Panc1 (cell line): ENCODE measurements around the gene MDN1. TPM values are rescaled to one million over a fixed set of nuclear protein-coding genes. Genes with fewer than 3 reads are reported as not detected.

Experiments
- ATAC-seq: fragments of 200-7000 bp; cut with Tn5 transposase; 2 replicates; pipeline ENCODE4 v1.9.1; 2020; ENCODE audit warnings: mild to moderate bottlenecking, moderate library complexity
- BruUV-seq: library from RNA; stranded (reverse); fragments of 400-500 nt; replicated peaks from 2 replicates; lab custom pipeline; 2021; lab: Mats Ljungman, UMichigan
- CTCF ChIA-PET: fragments of 300-600 bp; sonication (Branson Sonifier 250); formaldehyde crosslinking; loops from one replicate; lab custom pipeline; 2022; ENCODE audit warnings: antibody characterized with exemption; lab: Charles Lee
- POLR2A ChIA-PET: fragments of 300-600 bp; sonication (Branson Sonifier 250); formaldehyde crosslinking; loops from one replicate; lab custom pipeline; 2022; ENCODE audit warnings: antibody characterized with exemption; lab: Charles Lee
- DNase-seq: peaks from one replicate; pipeline ENCODE4 v3.0.0-alpha.2; 2010; ENCODE audit warnings: low read depth, low spot score
- H3K27ac ChIP-seq: 2 replicates; pipeline ENCODE4 v1.5.1; 2011; ENCODE audit warnings: mild to moderate bottlenecking, low read length, inconsistent platforms
- H3K27me3 ChIP-seq: fragments of 200-500 bp; sonication (Bioruptor generic); 2 replicates; pipeline ENCODE4 v1.6.0; 2014; ENCODE audit warnings: low read length, inconsistent platforms; ENCODE audit not compliant: control insufficient read depth, insufficient read depth
- H3K36me3 ChIP-seq: fragments of 200-500 bp; sonication (Bioruptor generic); 2 replicates; pipeline ENCODE4 v1.5.1; 2014; ENCODE audit warnings: inconsistent platforms, mild to moderate bottlenecking, low read length, moderate library complexity; ENCODE audit not compliant: control insufficient read depth, insufficient read depth
- H3K4me1 ChIP-seq: 2 replicates; pipeline ENCODE4 v1.5.1; 2011; ENCODE audit warnings: inconsistent platforms, mild to moderate bottlenecking, low read length, moderate library complexity; ENCODE audit not compliant: control insufficient read depth, insufficient read depth
- H3K4me3 ChIP-seq, 2 experiments: 2 replicates each; pipeline ENCODE4 v1.5.1; 2011 to 2012; ENCODE audit warnings: low read depth in 2 of 2, low read length in 2 of 2, mild to moderate bottlenecking in 2 of 2, inconsistent platforms in 1 of 2, moderate library complexity in 1 of 2
- H3K9me3 ChIP-seq: fragments of 200-500 bp; sonication (Bioruptor generic); 2 replicates; pipeline ENCODE4 v1.5.1; 2014; ENCODE audit warnings: low read depth, mild to moderate bottlenecking, inconsistent platforms, low read length, moderate library complexity; ENCODE audit not compliant: control insufficient read depth, insufficient read depth
- CTCF ChIP-seq: fragments of 450-650 bp; IDR thresholded peaks from 2 replicates; pipeline ENCODE4 v1.5.1; 2017; ENCODE audit warnings: mild to moderate bottlenecking
- POLR2AphosphoS5 ChIP-seq: IDR thresholded peaks from 2 replicates; pipeline ENCODE4 v1.6.1; 2012; ENCODE audit warnings: mild to moderate bottlenecking, low read depth, low read length, moderate library complexity
- REST ChIP-seq, 2 experiments: IDR thresholded peaks; 2 replicates each; pipeline ENCODE4 v1.6.1; 2011 to 2012; ENCODE audit warnings: low read depth in 2 of 2, control low read depth in 1 of 2, low read length in 1 of 2, mild to moderate bottlenecking in 1 of 2, moderate library complexity in 1 of 2; ENCODE audit not compliant: insufficient read depth in 1 of 2
- SIN3A ChIP-seq: IDR thresholded peaks from 2 replicates; pipeline ENCODE4 v1.6.1; 2012; ENCODE audit warnings: low read depth, mild to moderate bottlenecking, low read length, moderate library complexity, borderline replicate concordance; ENCODE audit not compliant: insufficient read depth
- TCF7L2 ChIP-seq: IDR thresholded peaks from 2 replicates; pipeline ENCODE4 v1.6.1; 2011; ENCODE audit warnings: mild to moderate bottlenecking, low read depth, low read length, inconsistent platforms
- in situ Hi-C: cut with HindIII; loops from 2 replicates; pipeline ENCODE4 v1.10.0; 2016; ENCODE audit warnings: low sequenced_read_pairs, low pct_unique_long_range_greater_than_20kb
- intact Hi-C: fragments of 100-400 bp; cut with micrococcal nuclease; formaldehyde crosslinking; loops from one replicate; pipeline ENCODE4 v1.10.0; 2022; ENCODE audit not compliant: unreplicated experiment
- total RNA-seq: library from RNA; stranded (reverse); gene quantifications from one replicate; pipeline ENCODE4 v1.2.1, GENCODE V29; 2021; ENCODE audit not compliant: unreplicated experiment

The MDN1 gene
- total RNA-seq, 1 experiment from 2014 or later: 47.8 TPM

GRCh38 chr6:89763550-89763949, 56.0 kb downstream of the MDN1 start:
- no TSS peak for BruUV-seq
- POLR2A ChIA-PET: interaction anchor here (0.5 to 0.6 kb wide), 2 partner anchors 44 to 49 kb away, joined by 4 to 5 read pairs; no protein-coding TSS in a partner anchor
- DNase-seq: no peak
- CTCF ChIA-PET: no interaction called here
- no peak for ATAC-seq
- intact Hi-C loops: no loop called here
- H3K27ac ChIP-seq: no peak overlapping the region
- no peaks in the 10 kb centered on the region for H3K27me3 ChIP-seq
- no peak for TF ChIP-seq CTCF
- TF ChIP-seq TCF7L2: no peak
- TF ChIP-seq SIN3A: no peak
- no peak for TF ChIP-seq REST (IDR thresholded peaks at IDR 0.05; ENCODE audit: insufficient read depth in 1 of 2, low read depth in 2 of 2, low read length in 1 of 2)
- no peak for TF ChIP-seq POLR2AphosphoS5
- H3K36me3 ChIP-seq: peaks cover 8% of the 10 kb centered on the region; the same call in 1 of the 2 replicates
- H3K4me3 ChIP-seq: no peak overlapping the region
- in situ Hi-C loops: no loop called here
- H3K9me3 ChIP-seq: no peaks in the 10 kb centered on the region
- H3K4me1 ChIP-seq: no peaks in the 10 kb centered on the region

GRCh38 chr6:89758830-89759229, 60.8 kb downstream of the MDN1 start:
- intact Hi-C loops (no loop called here), in situ Hi-C loops (no loop called here)
- Histone ChIP-seq H3K4me1 (no peaks in the 10 kb centered on the region), H3K4me3 (no peak overlapping the region), H3K27me3 (no peaks in the 10 kb centered on the region), H3K27ac (no peak overlapping the region), H3K9me3 (no peaks in the 10 kb centered on the region), H3K36me3 (peaks cover 35% of the 10 kb centered on the region)
- CTCF ChIA-PET: no interaction called here
- DNase-seq (no peak), ATAC-seq (no peak)
- TF ChIP-seq SIN3A (no peak), REST (IDR thresholded peaks at IDR 0.05; ENCODE audit: insufficient read depth in 1 of 2, low read depth in 2 of 2, low read length in 1 of 2) (no peak), POLR2AphosphoS5 (no peak), TCF7L2 (no peak), CTCF (no peak)
- POLR2A ChIA-PET: no interaction called here
- BruUV-seq: no TSS peak
